Fibroblast of skin of left biceps (primary cell): ENCODE data around the gene COL4A1.

Source experiments
- DNase-seq, 2 experiments: peaks; one replicate each; pipeline ENCODE4 v3.0.0-alpha.2; 2013; ENCODE audit warnings: low read depth in 2 of 2

Gene COL4A1

DNA sequence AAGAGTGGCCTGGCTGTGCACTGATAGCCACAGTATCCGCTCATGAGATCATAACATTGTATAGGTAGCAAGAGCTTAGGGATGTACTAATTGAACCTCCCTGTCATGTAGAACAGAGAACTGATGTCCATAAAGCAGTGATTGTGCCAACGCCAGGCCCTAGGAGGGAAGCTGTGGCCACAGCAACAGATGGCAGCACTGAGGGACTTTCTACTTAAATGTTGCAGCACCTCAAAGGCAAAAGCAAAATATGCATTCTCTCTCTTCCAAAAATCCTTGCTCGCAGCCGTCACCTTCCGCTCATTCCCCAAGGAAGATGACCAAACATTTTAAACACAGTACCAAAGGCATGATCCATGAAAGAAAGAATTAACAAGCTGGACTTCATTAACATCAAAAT lies 32.3 kb downstream of the COL4A1 start:
- no peak for DNase-seq

DNA sequence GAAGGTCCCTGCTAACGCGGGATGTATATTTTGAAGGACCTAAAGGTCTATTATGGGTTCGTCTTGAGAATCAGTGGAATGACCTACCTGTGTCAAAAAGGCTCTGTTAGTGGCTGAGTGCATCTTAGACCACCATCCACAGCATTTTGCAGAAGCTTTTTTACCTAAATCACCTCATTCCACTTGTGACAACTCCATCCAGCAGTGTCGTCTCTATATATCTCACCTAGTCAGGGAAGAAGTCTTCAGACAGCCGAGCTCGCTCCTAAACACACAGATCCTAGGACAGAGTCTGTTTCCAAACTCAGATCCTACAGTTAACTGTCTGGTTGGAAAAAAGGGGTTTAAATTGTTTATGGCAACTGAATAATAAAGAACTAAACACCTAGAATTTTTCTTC lies 33.7 kb downstream of the COL4A1 start:
- DNase-seq = no peak

DNA sequence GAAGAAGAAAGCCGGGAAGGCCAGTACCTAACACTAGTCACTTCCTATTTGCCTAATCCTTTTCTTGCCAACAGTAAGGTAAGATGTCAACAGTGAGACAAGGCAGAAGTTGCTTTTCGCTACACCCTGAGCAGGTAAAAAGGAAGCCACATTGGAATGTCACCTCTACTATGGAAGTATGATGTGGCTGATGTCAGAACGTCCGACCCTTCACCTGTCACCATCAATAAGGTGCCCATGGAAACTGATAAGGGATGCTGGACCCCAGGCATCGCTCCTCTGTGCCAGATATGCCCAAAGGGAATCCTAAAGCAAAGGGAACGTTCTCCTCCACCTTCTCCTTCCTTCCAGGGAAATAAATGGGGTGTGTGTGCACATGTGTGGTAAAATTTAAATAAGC lies 34.3 kb downstream of the COL4A1 start:
- DNase-seq = no peak

DNA sequence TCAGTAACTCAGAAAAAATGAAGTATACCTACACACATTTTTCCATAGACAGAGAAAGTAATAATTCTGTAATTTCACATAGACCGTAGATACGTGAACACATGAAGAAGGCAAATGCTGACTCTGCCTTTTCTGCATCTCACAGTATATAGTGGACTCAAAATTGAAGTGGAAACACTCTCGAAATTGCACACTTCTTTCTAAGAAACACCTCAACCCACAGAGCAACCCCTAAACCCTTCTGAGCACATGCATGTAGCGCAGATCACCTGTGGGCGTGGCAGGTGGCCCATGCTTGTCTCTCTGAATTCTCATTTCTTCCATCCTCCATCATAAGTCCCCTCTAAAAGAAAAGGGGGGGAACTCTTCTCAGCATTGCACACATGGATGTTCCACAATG lies 34.7 kb downstream of the COL4A1 start:
- DNase-seq = no peak

DNA sequence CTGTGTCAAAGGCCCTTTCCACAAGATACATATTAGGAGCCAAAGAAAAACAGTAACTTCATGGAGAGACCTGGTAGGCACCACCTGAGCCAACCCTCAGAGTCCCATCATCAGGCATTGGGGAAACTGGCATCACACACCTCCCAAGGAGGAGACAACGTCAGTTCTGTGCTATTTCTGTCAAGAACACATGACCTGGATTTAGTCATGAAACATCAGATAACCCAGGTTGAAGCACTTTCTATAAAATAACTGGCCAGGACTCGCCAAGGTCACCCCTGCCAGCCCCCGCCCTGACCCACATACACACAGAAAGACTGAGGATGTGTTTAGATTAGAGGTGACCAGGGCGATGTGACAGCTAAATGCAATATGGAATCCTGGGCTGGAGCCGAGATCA lies 35.6 kb downstream of the COL4A1 start:
- DNase-seq = no peak

DNA sequence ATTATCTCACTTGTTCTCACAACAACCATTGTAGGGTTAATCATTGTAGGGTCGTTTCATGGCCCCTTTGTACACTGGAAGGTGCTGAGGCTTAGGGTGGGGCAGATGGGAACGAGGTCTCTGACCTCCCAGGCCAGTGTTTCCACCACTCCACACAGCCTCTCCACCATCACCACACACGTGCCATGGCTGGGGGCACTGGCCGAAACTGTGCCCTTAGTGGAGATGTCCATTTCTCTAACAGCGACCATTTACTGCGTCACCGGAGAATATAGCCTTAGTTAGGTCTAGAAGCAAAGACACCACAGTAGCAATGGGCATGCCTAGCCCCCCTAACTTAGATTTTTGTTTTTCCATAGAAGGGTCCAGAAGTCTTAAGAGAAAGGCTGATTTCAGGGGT lies 36.5 kb downstream of the COL4A1 start:
- DNase-seq = no peak

DNA sequence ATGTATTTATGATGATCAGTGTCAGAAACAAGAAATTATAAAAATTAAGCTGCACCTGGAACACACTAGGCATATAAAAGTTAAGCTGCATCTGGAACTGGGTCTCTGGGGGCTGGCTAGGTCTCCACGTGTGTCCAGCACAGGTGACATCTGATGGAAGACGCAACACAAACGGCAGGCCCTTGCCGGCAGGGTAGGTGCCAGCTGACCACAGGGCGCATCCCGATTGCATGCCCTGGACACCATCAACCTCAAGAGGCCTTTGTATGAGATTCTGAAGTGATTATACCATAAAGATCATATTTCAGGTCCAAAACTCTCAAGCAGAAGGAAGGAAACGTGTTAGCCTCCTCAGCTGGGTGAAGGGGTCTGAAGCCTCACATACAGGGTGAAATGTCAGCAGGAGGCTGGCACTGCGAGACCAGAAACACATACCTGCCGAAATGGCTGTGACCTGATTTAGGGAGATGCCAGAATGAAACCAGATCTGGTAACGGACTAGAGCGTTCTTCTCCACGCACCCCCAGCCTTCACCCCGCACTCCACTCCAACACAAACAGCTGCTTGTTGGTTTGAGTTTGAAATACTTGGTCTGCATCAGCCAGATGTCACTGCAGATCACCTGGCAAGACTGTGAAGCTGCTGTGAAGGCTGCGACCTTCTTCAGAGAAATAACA lies 37.3 kb downstream of the COL4A1 start:
- DNase-seq = no peak

DNA sequence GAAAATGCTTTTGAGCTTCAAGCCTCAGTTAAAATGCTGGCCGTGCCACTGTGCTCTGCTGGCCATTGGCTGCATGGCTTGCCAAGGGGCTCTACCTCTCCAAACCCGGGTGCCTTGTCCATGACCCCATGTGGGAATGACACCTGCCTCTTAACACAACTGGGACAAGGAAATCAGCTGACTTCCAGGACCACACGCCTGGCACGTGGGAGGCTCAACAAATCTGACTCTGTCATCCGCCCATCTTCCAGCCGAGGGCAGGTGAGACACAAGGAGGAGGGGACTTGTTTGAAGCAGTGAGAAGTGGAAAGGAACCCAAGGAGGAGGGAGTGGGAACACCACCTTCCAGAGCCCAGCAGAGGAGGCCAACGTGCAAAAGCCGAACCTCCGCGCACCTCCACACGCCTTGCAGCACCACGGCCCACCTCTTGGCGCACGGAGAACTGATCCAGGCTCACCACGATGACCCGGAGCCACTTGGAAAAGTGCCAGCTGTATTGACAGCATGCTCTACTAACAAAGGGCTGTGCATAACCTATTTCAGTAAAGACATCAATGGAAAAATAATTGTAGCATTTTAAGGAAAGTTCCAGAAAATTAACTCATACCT lies 38.3 kb downstream of the COL4A1 start:
- DNase-seq = no peak

DNA sequence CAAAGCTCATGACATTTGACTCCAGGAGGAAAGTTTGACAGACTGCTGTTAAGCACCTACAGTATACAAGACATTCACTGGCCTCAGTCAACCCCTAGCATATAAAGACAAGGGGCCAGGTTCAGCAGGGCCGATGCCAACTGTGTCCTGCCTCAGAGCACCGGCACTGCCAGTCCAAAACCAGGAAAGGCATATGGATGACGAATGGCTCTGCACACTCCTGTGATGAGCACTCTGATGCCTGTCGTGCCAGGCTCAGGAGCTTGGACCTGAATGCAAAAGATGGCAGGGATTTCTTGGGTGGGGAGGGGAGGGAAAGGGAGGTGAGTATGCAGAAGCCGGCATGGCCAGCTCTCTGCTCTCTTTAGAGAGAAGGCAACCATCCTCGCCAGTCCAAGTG lies 38.9 kb downstream of the COL4A1 start:
- DNase-seq = no peak

DNA sequence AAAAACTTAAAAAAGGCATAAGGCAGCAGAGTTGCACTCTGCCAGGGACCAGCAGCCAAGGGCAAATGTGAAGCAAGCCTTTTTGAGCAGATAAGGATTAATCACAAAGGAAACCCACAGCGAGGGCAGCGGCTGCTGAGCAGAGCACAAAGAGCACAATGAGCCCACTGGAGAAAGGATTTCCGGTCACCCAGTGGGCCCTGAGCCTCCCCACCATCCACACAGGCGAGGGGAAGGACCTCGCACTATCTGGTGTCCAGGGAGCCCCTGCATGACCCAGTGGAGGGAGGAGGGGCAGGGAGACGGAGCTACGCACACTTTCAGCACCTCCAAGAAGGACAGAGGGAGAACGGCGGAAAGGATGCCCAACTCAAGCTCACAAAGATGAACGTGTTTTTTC lies 40.0 kb downstream of the COL4A1 start:
- DNase-seq = no peak

DNA sequence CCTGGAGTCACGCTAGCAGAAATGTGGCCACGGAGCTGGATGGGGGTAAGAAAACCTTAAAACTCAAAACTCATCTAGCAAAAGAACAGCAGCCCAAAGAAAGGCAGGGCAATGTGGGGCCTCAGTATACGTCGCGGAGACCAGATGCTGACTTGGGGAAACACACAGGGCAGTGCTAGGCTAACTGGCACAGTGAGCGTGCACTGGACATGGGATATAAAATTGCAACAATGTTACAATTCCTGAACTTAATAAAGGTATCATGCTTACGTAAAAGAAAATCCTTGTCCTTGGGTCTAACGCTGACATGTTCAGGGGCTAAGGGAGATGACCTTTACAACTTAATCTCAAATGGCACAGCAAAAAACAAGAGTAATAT lies 40.5 kb downstream of the COL4A1 start:
- DNase-seq = no peak

DNA sequence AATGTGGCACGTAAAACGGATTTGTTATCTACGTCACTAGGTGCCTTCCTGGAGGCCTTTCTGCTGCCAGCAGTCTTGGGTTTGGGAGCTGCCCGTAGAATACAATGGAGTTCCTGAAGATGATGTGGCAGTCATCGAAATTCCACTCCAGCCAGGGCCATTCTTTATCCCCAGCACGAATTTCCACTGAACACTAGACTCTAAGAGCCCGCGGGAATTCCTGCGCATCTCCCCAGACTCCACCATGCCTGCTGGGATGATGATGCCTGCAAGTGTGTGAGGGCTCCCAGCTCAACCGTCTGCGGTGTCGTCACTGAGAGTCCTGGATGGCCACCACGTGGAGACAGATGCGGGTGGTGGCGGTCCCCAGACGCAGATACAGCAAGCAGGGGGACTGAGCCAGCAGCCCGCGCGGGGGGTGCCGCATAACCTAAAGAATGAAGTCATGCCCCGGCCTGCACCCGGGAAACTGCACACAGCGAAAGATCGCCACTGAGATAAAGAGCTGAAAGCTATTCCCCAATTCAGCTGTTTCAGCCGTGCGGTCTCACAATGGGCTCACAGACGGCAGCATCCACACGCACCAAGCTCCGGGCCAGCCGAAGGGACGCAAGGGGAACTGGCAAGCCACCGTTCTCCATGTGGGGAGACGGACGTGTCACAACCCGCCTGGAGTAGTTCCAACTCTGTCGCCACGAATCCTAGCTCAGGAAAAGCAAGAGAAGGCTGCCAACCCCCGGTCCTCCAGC lies 41.1 kb downstream of the COL4A1 start:
- DNase-seq = no peak

DNA sequence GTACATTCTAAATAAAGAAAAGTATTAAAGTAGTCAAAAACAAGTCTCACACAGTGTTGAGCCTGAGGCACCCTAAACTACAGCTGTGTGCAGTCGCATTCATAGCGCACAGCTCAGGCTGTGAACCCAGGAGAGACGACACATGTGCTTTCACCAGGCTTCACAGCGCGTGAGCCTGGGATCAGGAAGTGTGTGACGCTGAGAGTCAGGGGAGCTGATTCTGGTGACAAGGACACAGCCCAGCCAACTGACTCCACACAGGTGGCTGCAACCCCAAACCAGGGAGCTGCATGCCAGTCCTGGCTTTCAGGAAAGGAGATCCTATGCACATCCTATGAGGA lies 41.6 kb downstream of the COL4A1 start:
- no peak for DNase-seq

DNA sequence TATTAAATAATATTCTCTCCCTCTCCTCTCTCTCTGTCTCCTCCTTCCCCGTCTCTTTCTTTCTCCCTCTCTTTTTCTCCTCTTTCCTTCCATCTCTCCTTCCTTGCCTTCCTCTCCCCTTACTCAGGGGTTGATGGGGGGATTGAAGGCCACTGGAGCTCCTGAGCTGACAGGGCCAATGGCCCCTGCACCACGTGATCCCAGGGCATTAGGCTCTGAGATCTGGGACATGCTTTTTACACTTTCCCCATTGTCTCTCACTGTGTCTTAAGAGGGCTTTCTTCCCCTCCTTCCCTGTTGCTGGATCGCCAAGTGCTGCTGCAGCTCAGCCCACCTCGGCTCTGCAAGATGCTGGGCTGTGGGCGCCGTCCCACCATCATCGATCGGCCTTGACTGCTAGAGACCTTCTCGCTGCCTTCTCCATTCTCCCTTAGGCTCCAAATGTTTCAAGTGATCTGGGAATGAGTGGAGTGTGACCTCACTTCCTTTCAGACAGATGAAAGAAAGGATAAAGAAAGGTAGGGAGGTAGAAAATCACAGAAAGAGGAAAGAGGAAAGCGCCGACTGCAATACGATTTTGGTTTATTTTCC lies 42.2 kb downstream of the COL4A1 start:
- DNase-seq = no peak

DNA sequence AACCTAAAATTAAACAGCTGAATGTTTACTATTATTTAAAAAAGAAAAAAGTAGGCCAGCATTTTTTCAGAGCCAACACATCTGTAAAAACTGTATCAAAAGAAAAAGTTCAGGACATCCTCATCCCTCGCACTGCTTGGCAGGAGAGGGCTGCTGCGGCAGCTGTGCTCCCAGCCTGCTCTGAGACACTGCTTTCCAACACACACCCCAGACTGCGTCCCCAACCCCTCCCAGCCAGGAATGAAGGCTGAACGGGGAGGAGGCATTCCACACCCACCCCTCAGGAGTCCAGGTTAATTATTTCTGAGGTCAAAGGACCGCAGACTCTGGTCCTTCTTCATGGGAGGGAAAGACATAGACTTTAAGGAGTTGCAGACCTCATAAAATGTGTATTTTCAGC lies 43.1 kb downstream of the COL4A1 start:
- DNase-seq = no peak

DNA sequence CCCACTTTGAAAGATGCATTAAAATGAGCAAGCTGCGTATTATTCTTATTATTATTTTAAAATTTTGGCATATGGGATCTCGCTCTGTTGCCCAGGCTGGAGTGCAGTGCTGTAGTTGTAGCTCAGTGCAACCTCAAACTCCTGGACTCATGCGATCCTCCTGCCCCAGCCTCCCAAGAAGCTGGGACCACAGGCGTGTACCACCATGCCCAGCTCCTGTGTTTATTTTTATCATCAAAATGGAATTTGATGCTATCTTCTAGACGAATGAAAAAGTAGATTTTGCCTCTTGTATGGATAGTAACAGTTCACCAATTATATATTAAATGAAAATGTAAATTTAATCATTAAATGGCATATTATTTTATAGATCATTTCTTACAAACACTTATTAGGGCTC lies 43.6 kb downstream of the COL4A1 start:
- no peak for DNase-seq

DNA sequence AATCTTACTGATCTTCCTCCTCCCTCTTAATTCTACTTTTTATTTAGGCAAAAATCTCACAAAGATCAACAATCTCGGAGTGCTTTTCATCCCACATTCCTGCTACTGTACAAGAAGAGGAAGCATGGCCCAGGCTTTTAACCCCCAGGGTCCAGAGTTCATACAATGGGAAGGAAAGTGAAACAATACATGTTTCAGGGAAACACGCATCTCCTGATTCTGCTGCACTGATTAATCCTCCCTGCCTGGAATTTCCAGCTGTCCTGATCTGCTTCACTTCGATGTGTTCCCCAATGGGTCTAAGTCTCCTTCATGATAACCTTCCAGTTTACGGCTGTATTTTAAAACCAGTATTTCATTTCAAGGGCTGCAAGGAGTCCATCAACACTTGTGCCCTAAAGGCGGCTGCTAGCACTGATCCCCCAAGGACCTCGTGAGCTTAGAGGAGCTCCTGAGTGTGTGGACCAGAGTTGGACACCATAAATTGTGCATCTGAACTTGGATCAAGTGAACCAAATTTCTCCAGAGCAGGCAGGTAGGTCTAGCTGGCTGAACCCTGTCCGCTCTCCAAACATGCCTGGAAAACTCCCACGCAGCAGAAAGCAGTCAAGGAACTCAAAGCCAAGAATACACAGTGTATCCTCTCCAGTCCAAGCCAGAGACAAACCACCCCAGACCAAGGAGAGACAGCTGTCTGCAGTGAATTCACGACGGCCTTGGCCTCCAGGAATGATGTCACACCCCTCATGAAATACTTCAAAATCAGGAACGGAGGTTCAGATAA lies 44.3 kb downstream of the COL4A1 start:
- DNase-seq = no peak

DNA sequence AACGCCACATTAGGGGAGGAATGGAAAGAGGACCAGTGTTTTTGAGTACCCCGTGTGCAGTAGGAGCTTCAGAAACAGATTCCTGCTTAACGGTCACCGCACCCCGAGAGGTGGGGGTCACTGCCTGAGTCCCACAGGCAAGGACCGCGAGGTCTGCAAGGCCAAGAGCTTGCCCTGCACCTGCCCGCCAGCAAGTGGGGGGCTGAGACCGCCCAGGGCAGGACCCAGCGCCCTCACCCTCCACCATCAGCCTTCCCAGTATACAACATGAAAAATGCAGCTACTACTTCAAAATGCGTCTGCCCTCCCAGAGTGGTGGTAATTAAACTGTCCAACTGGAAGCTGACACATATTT lies 44.9 kb downstream of the COL4A1 start:
- DNase-seq = no peak

DNA sequence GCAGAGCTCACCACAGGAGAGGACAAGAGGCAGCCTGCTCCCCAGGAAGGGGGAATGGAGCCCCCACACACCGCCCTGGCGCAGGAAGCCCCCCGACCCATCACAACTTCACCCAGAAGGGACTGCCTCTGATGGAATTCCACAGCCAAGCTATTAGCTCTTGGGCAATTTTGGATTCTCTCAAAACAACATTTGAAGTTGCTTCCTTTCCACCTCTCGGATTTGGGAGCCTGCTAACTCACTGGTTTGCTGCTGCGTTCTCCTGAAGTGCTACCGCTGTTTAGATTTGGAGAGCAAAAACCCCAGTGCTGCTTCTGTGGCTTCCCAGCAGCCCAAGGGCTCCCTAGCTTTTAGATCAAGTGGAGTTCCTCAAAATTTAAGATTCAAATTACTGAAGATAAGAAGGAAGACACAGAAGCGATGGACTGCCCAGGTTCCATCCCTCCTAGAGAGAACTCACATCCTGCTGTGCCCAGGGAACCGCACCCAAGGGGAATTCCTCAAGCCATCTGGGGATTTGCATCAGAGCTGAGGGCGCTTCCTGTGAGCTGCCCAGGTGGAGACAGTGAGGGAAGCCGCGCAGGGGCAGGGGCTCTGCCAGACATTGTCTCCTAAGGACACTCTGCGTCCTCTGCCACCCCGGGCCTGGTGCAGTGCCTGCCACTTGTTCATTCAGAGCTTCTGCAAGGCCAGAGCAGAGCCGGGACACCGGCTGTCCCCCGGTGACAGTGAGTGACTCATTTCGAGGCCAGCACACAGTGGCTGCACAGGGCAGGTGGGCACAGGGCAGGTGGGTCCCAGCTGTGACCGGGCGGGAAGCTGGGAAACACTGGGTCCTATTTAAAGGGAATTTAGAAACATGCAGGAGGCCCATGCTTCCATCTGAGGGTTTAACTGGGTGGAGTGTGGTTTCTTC lies 45.5 kb downstream of the COL4A1 start:
- DNase-seq = no peak

DNA sequence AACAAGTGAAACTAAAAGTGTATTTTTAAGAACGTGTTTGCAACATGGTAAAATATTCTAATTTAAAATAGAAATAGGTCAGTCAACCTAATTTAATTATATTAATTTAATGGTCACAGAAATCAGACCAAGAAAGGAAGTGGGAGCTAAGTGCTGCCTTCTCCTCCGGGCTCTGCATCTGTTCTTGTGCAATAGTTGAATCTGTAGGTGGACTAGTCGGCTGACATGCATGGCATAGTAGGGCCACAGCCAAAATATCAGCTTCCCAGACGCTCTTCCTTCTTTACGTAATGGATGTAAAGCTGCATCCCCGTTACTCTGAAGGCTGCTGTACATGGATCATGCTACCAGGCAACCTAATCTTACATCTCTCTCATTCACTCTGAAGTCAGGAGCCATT lies 47.3 kb downstream of the COL4A1 start:
- DNase-seq = no peak

DNA sequence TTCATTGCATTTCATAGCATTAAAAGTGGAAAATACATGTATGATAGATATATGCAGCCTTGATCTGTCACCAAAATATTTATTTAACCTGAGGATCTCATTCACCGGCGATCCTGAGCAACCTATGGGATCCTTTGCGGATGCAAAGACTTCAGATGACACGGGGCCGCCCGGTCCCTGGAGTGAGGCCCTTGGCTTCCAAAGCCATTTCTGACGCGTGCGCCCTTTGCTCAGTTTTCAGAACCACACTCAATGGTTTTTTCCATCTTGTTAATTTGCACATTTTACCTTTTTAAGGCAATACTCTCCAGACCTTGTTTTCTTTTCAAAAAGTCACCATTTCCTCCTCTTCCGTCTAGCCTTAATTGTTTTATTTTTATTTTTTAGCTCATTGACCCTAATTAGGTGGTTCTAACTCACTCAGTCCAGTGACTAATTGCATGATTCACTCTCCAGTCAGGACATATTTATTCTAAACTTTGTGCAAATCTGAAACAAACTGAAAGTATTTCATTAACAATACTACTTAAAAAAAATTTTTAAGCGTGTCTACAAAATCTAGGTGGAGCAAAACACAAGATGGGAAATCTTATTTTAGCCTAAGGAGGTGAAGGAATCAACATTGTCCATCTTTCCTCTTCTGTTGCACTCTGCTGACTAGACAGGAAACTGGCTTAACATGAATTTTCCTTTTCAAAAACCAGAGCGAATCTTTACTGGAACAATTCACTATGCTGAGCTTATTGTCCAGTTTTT lies 47.9 kb downstream of the COL4A1 start:
- DNase-seq = no peak
